Activated CD8-positive, alpha-beta memory T cell treated with anti-CD3 and anti-CD28 coated beads, Interleukin-2, amount 50 U/mL, for 1 hour (primary cell): ENCODE data around the gene TRAPPC10.
A peak's percentile ranks its signal among the peaks of the same experiment; 100 is the strongest.

Experiments used
- DNase-seq: peaks from one replicate; pipeline ENCODE4 v3.0.0-alpha.2; 2020; ENCODE audit errors: extremely low read depth

Gene TRAPPC10

DNA sequence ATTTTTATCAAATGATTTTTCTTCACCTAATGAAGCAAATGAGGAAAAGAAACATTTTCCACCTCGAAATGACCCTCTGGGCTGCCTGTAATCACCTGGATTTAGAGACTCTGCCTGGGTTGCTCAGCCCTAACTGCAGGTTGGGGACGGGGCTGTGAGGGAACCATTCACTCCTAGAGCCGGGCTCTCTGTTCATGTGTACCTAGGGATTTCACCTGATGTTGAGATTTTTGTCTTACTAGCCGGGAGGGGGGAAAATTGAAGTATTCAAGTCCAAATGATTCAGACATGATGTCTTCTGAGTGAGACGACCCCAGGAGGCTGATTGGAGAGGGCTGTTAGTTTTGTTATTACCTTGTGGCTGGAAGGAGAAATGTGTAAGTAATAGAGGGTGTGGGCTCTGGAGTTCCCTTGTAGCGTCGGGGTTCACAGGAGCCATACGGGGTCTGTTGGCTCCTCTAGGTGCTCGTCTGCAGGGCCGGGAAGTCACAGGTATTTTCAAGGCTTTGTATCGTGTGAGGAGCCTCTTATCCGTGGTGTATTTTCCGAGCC is 52.8 kb downstream of the TRAPPC10 start:
- no peak for DNase-seq

DNA sequence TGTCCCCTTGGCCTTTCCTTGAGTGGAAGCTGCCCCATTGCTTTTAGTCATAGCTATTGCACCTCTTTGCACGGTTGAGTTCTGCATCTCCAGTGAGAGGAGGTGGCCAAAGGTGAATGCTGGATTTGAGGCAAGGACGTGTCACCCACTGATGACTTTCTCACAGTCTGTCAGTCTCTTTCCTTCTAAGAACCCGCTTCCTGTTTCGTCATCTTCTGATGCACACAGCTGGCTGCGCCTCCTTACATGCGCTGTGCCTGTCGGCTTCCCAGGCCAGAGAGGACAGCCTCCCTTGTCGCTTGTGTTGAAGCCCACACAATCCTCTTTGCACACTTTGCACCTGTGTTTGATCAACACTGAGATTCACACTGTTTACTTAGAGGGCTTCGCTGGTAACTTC is 53.3 kb downstream of the TRAPPC10 start:
- DNase-seq: peak; percentile 88

DNA sequence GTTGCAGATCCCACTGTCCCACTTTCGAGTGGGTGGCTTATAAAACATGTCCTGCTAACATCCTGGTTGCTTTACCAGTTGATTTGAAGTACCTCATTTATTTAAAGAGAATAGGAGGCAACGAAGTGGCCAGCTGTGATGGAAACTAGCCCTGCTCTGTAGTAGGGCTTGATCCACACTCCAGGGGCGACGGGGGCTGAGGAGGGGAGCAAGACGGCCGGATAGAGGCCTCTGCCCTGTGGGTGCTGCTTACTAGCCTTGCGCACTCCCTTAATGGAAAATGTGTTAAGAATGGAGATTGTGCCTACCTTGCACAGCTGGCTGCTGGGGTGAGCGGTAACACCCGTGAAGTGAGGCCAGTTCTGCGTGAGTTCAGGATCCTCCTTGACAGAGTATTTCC is 54.0 kb downstream of the TRAPPC10 start:
- no peak for DNase-seq

DNA sequence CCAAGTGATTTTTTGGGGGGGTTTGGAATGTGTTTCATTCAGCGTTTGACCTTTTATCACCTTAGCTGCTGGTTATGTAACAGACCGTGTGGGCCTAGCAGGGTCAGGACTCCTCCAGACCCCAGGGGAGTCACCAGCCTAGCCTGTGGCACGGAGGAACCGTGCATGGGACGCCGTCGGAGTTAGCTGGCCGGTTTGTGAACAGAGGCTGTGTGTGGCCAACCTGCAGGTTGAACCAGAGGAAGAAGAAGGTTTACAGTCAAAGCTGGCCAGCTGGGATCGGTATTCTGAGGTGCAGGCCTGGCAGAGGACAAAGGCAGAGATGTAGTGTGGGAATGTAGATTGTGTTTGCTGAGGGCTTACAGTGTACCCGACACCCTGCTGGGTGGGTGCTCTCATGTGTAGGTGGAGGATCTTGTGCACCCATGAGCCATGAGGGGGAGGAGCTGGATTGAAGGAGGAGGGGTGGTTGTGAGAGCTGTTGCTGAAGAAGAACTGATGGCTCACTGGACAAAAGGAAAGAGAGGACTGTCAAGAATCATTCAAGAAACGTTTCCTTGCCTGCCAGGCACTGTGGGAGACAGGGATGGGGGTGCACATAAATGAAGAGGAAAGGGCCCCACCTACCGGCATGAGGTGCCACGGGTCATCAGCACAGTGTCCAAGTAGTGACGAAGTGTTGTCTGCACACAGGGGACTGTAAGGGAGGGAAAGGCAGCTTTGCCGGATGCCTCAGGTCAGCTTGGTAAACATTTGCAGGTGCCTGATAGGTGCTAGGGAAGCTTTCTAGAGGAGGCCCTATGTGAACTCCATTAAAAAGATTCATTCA is 55.1 kb downstream of the TRAPPC10 start:
- DNase-seq: no peak

DNA sequence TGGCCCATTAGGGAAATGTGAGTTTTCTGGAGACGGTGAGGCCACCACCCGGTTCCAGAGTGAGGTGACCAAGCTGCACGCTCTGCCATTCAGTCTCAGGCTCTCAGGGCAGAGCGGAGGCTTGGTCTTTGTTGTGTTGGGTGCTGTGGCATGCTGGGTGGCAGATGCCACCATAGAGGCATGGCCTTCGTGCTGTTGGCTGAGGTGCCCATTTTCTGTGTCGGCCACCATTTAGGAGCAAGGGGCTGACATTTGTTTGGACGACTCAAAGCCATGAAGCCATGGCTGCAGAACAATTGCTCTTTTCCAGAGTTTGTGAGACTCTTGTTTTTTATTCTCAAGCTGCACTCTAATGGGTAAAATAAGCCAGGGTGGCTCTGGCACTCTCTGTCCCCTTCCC is 58.3 kb downstream of the TRAPPC10 start:
- DNase-seq: no peak

DNA sequence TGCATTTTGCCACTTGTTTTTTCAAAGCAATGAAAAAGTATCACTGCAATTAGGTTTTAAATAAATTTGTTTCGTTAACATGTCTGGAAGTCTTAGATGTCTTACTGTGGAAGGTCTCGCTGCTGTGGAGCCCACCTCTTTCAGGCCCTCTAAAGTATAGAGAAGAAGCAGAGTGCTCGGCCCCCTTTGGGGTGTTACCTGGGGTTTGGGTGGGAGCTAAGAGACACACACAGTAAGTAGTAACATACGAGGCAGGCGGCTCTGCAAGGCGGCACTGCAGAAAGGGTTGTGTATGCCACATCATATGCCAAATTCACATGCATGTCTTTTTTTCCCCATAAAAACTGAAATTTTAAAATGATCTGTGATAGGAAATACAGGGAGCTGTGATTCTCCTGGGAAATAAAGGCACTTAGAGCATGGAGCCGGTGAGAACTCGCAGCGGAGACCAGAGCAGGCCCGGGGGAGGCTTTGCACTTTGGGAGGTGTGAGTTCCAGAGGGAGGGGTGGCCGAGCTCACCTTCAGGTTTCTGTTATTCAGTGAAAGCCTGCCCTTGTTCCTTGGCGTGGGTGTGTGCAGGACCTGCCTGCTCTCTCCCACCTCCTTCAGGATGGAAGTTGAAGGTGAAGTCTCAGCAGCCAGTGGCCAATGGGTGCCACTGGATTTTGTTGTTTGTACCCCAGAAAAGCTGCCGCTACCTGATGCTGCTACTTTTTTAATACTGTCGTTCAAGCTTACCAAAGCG is 59.4 kb downstream of the TRAPPC10 start:
- DNase-seq: no peak

DNA sequence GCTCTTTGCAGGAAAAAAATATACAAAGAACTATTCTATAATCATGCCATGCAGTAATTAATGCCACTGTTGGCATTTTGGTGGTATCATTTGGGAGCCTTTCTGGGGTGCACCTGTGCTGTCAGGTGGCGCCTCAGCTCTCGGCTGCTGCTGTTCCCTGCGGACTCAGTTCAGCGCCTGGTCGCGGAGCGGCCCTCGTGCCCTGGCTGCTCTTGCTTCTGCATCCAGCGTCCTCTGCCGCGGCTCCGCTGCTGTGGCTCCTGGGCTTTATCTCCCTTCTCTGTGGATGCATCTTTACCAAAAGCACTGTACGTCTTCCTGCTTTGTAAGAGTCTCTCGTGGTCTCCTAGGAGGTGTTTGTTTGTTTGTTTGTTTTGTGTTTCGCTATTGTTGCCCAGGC is 60.0 kb downstream of the TRAPPC10 start:
- no peak for DNase-seq

DNA sequence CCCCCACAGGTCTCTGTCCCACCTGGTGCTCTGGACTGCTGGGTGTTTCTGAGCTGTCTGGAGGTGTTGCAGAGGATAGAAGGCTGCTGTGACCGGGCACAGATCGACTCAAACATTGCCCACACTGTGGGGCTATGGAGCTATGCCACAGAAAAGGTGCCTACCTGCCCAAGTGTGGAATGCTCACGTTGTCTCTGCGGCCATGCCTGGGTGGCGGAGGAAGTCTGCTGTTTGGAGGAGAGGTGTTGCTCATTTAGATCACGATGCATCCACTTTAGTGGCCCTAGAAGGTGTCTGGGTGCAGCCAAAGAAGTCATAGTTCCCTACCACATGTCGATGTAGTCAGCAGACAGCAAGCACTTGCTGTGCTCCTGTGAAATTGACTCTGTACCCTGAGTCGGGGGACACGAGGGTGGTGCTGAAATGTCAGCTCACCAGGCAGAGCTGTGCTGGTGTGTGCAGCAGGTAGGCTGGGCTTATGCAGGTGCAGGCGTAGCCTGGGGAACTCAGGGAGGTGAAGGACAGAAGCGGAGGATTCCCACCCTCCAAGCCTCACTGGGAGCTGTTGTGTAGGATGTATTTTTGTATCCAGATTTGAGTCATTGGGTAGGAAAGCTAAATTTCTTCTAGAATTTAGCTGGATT is 62.3 kb downstream of the TRAPPC10 start:
- no peak for DNase-seq

DNA sequence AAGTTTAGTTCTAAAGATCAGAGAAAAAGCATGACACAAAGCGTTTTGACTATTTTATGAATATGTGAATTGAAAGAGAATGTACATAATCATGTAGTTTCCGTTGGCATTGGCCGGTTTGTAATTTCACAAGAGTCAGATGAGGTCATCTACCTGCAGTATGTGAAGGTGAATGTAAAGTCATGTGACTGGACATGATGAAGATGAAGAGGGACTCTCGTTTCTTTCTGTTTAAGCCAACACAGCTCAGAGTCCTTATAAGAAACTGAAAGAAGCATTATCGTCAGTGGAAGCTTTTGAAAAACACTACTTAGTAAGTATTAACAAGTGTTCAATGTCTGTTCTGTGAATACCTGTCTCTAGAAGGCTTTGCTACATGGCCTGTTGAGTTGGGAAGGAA is 64.2 kb downstream of the TRAPPC10 start:
- DNase-seq: no peak

DNA sequence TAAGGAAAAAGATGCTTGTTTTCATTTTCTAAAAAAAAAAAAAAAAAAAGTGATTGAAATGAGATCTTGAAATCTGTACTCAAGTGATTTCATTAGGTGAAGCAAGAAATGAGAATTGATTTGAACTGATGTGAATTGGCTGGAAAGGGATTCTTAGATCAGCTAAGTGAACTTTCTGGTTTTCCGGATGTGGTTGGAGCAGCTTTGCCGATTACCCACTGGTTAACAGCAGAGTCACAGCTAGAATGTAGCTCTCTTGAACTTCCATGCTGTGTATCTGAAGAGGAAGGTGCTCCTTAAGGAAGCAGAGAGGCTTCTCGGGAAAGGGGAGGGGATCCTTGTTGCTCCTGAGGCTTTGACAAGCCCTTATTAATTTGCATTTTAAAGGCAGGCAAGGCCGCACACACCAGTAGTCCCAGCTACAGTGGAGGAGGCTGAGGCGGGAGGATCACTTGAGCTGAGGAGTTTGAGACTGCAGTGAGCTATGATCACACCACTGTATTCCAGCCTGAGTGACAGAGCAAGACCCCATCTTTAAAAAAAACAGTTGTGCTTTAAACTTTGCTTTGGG is 66.4 kb downstream of the TRAPPC10 start:
- no peak for DNase-seq

DNA sequence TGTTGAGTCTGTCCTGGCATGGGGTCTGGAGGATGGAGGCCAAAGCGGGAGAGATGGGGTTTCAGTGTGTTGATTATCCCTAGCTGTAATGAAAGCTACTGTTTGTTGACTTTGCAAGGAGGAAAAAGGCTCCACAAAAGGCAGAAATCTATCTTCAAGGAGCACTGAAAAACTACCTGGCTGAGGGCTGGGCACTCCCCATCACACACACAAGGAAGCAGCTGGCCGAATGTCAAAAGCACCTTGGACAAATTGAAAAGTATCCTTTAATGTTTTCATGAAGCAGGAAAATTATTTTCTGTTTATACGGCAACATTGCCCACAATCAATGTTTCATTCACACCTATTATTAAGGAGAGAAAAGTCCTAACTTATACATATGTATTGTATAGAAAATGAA is 67.3 kb downstream of the TRAPPC10 start:
- no peak for DNase-seq

DNA sequence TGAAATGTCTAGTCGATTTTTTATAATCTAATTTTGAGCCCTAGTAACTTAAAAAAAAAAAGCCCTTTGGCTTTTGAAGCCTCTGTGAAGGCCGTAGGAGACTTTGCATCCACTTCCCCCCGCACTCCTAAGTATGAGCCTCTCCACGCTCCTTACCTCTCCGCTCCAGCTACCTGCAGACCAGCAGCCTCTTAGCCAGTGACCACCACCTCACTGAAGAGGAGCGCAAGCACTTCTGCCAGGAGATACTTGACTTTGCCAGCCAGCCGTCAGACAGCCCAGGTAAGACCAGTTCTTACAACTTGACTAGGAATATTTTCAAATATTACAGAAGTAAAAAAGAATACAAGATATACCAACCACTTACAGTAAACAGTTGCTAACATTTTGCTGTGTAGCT is 67.7 kb downstream of the TRAPPC10 start:
- DNase-seq: no peak

DNA sequence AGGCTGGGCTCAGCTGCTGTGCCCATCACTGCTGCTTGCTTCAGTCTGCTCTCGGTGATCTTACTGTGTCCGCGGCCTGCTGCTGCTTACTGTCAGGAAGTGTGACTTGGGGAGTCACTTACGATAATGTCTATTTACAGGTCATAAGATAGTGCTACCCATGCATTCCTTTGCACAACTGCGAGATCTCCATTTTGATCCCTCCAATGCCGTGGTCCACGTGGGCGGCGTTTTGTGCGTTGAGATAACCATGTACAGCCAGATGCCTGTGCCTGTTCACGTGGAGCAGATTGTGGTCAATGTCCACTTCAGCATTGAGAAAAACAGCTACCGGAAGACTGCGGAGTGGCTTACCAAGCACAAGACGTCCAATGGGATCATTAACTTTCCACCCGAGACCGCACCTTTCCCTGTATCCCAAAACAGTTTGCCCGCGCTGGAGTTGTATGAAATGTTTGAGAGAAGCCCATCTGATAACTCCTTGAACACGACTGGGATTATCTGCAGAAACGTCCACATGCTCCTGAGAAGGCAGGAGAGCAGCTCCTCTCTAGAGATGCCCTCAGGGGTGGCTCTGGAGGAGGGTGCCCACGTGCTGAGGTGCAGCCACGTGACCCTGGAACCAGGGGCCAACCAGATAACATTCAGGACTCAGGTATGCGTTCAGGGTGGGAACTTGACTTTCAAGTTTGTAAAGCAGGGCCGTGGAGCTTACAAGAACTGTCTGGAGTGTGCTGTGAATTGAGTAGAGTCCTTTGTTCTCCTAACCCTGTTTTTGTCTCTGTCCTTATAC is 70.7 kb downstream of the TRAPPC10 start:
- no peak for DNase-seq

DNA sequence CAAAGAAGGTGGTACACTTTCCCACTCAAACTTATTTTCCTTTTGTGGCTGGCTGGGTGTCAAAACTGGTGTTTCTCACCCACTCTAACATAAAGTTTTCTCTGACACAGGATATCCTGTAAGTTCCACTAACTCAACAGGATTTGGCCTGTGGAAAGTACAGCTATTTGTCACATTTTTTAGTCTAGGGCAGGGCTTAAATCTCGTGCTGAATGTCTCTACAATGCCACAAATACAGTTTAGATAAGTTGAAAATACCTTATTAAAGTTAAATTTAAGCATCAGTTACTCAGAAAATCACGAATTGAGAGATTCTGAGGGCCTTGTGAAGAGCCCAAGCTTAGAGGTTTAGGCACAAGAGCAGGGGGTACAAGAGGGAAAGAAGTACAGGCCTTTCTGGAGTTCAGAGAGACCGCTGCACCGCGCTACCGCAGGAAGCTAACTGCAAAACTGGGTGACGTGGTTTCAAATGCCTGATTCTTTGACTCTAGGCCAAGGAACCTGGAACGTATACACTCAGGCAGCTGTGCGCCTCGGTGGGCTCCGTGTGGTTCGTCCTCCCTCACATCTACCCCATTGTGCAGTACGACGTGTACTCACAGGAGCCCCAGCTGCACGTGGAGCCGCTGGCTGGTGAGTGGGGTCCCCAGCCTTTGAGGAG is 71.7 kb downstream of the TRAPPC10 start:
- DNase-seq: peak; percentile 64

DNA sequence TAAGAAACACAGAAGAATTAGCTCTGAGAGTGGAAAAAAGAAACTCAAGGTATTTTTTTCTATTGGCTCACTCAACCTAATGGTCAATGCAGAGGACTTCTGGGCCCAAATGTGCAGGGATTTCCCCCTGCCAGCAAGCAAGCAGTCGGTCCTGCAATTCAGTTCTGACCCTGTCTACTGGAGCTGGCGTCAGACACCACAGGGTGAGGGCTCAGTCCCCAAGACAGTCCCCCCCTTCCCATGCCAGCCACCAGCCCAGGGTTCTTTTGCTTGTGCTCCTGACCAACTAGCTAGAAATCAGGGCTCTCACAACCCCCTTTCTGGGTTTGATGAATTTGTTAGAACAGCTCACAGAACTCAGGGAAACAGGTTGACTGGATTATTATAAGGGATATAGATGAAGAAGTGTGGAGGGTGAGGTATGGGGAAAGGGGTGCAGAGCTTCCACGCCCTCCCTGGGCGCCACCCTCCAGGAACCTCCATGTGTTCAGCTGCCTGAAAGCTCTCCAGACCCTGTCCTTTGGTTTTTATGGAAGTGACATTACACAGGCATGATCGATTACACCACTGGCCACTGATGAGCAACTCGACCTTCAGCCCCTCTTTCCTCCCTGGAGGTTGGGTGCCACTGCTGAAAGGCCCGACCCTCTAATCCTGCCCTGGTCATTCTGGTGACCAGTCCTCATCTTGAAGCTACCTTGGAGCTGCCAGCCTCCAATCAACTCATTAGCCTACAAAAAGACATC is 72.6 kb downstream of the TRAPPC10 start:
- no peak for DNase-seq

DNA sequence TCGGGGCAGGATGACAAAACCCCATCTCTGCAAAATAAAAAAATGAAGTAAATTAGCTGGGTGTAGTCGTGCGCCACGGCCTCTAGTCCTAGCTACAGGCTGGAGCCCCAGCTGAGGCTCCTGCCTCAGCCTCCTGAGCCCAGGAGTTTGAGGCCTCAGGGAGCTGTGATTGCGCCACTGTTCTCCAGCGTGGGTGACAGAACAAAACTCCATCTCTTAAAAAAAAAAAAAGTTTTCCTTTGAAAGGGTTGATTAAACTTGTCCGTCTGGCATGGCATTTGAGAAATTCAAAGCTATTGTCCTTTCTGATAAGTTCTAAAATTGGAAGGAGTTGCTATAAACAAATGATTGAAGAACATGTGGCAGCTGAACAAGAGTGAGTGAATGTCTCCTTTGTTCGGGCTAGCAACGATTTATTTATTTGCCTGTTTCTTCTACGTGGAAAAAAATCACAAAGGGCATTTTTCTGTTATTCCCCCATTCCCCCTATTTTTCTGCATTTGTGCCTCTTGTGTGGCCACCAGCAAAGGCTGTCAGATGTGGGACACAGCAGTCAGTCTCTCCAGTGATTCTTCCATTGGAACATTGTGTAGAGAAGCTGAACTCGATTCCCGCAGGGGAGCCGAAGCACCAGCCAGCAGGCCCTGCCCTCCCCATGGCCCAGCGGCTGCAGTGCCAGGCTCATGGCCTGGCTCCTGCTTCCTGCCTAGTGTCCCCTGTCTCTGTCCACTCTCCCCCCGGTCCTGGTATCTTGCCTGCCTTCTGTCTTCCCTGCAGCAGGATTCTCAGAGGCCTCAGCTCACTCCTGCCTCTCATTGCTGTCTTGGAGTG is 73.6 kb downstream of the TRAPPC10 start:
- no peak for DNase-seq

DNA sequence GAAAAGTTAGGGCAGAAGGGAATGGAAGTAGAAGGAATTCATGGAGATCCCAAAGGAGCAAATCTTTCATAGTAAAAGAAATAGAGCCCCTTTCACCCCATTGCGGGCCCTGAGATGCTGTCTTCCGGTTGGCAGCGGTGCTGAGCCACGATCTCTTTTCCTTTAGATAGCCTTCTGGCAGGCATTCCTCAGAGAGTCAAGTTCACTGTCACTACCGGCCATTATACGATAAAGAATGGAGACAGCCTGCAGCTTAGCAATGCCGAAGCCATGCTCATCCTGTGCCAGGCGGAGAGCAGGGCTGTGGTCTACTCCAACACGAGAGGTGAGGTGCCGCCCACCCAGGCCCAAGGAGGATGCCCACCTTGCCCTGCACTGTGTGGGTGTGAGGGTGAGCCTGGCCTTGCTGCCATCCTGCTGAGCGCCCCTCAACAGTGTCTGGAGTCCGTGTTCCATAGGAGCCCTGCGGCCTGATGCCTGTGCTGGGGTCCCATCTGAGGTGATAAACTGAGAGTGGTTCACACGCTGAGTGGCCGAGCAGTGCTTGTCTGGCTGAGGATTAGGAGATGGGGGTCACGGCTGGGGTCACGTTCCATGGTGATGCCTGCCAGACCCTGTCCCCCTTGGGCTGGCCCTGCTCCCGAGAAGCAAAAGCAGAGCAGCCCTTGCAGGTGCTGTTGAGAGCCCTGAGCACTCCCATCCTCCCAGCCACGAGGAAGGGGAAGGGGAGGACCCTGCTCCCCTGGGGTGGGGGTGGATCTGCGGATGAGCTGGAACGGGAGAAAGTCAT is 74.7 kb downstream of the TRAPPC10 start:
- no peak for DNase-seq
